ENCODE data around the gene GDF15.

Gene GDF15

GRCh38 chr19:18385359-18385674, 641 bp upstream of the GDF15 start:
- no peak for ATAC-seq (ENCODE audit: insufficient read depth, low read depth)

GRCh38 chr19:18386543-18387271, 749 bp downstream of the GDF15 start:
- no peak for DNase-seq
- H3K36me3 ChIP-seq (ENCODE audit: insufficient read depth, low read length) = no peaks in the 10 kb centered on the region
- no peak for ATAC-seq (ENCODE audit: insufficient read depth, low read depth)
- no peak overlapping the region for H2AFZ ChIP-seq (ENCODE audit: low read depth, low read length)
- no peaks in the 10 kb centered on the region for H3K79me2 ChIP-seq (ENCODE audit: insufficient read depth, low read length)
- H3K27me3 ChIP-seq (ENCODE audit: insufficient read depth, low read length, poor library complexity) = peaks cover 14% of the 10 kb centered on the region
- H3K4me2 ChIP-seq (ENCODE audit: insufficient read depth, low read length) = no peak overlapping the region
- H3K9me3 ChIP-seq (ENCODE audit: insufficient read depth, low read length, severe bottlenecking) = no peaks in the 10 kb centered on the region
- no peak overlapping the region for H3K9ac ChIP-seq (ENCODE audit: low read depth, low read length)
- no peak overlapping the region for H3K4me3 ChIP-seq (ENCODE audit: low read depth in 1 of 2, low read length in 2 of 2)
- peaks cover 15% of the 10 kb centered on the region for H3K4me1 ChIP-seq (ENCODE audit: insufficient read depth, low read length)
- TF ChIP-seq EZH2 (IDR thresholded peaks at IDR 0.05; ENCODE audit: borderline replicate concordance, low read depth, low read length, severe bottlenecking) = no peak
- no peak for TF ChIP-seq CTCF (IDR thresholded peaks at IDR 0.05; ENCODE audit: borderline replicate concordance, extremely low read depth, low read length, poor library complexity, severe bottlenecking)
- 0 out of 2 replicates have a peak, but pooled peaks cover 2% of the 10 kb centered on the region for H4K20me1 ChIP-seq (ENCODE audit: insufficient read depth, low read length)
- H3K27ac ChIP-seq (ENCODE audit: low read length) = no peak overlapping the region

More at GRCh38 chr19:18385359-18385674, 641 bp upstream of the GDF15 start:
- no peak overlapping the region for H3K27ac ChIP-seq (ENCODE audit: low read length)
- DNase-seq = no peak
- no peak overlapping the region for H3K4me2 ChIP-seq (ENCODE audit: insufficient read depth, low read length)
- peaks cover 14% of the 10 kb centered on the region for H3K27me3 ChIP-seq (ENCODE audit: insufficient read depth, low read length, poor library complexity)
- no peaks in the 10 kb centered on the region for H3K36me3 ChIP-seq (ENCODE audit: insufficient read depth, low read length)
- no peaks in the 10 kb centered on the region for H3K9me3 ChIP-seq (ENCODE audit: insufficient read depth, low read length, severe bottlenecking)
- H3K79me2 ChIP-seq (ENCODE audit: insufficient read depth, low read length) = no peaks in the 10 kb centered on the region
- TF ChIP-seq EZH2 (IDR thresholded peaks at IDR 0.05; ENCODE audit: borderline replicate concordance, low read depth, low read length, severe bottlenecking) = no peak
- no peak for TF ChIP-seq CTCF (IDR thresholded peaks at IDR 0.05; ENCODE audit: borderline replicate concordance, extremely low read depth, low read length, poor library complexity, severe bottlenecking)
- 0 out of 2 replicates have a peak, but pooled peaks cover 2% of the 10 kb centered on the region for H4K20me1 ChIP-seq (ENCODE audit: insufficient read depth, low read length)
- H3K4me3 ChIP-seq (ENCODE audit: low read depth in 1 of 2, low read length in 2 of 2) = no peak overlapping the region
- peaks cover 15% of the 10 kb centered on the region for H3K4me1 ChIP-seq (ENCODE audit: insufficient read depth, low read length)
- H3K9ac ChIP-seq (ENCODE audit: low read depth, low read length) = no peak overlapping the region
- no peak overlapping the region for H2AFZ ChIP-seq (ENCODE audit: low read depth, low read length)

- Histone ChIP-seq H3K36me3 (ENCODE audit: insufficient read depth, low read length) (no peaks in the 10 kb centered on the region), H3K4me1 (ENCODE audit: insufficient read depth, low read length) (peaks cover 15% of the 10 kb centered on the region), H3K9me3 (ENCODE audit: insufficient read depth, low read length, severe bottlenecking) (no peaks in the 10 kb centered on the region), H3K9ac (ENCODE audit: low read depth, low read length) (peak overlapping the region; percentile 50), H4K20me1 (ENCODE audit: insufficient read depth, low read length) (no peaks in the 10 kb centered on the region), H3K27ac (ENCODE audit: low read length) (no peak overlapping the region), H3K4me3 (ENCODE audit: low read depth in 1 of 2, low read length in 2 of 2) (peak overlapping the region in 1 of 2 experiments; percentile 59; a peak in 2 of 4 replicates), H3K27me3 (ENCODE audit: insufficient read depth, low read length, poor library complexity) (peaks cover 11% of the 10 kb centered on the region), H3K79me2 (ENCODE audit: insufficient read depth, low read length) (no peaks in the 10 kb centered on the region), H2AFZ (ENCODE audit: low read depth, low read length) (peak overlapping the region; percentile 57), H3K4me2 (ENCODE audit: insufficient read depth, low read length) (peak overlapping the region; percentile 92)
- ATAC-seq (ENCODE audit: insufficient read depth, low read depth) (peak; percentile 89), DNase-seq (peak; percentile 89)
- TF ChIP-seq EZH2 (IDR thresholded peaks at IDR 0.05; ENCODE audit: borderline replicate concordance, low read depth, low read length, severe bottlenecking) (peak; percentile 70), CTCF (IDR thresholded peaks at IDR 0.05; ENCODE audit: borderline replicate concordance, extremely low read depth, low read length, poor library complexity, severe bottlenecking) (peak; percentile 100)
Measured at GRCh38 chr19:18388100-18388959, 2.4 kb downstream of the GDF15 start.
